OCI-LY7 (cell line): Measurements from ENCODE around the gene RRP12.

Source experiments
- CTCF ChIP-seq: fragments of 200-600 bp; sonication (generic); conservative IDR thresholded peaks from 2 replicates; pipeline ENCODE4 v1.5.1; 2014; ENCODE audit warnings: mild to moderate bottlenecking, antibody characterized with exemption, low read length, moderate library complexity, mixed read lengths
- EZH2phosphoT487 ChIP-seq: fragments of 200-600 bp; sonication (generic); IDR thresholded peaks from 2 replicates; pipeline ENCODE4 v1.6.1; 2018; ENCODE audit warnings: low read depth, borderline replicate concordance, mild to moderate bottlenecking, mixed run types, antibody characterized with exemption, low read length, moderate library complexity, mixed read lengths

- TF ChIP-seq CTCF = no peak
- TF ChIP-seq EZH2phosphoT487 = no peak
Observed at GRCh38 chr10:97314671-97315070, 86.5 kb downstream of the RRP12 start.
